Testis (tissue), 2 donors: Measurements from ENCODE around the gene ATP1B2.

Source experiments
- CTCF ChIP-seq, 3 experiments: fragments of 450-650 bp in 2 of 3; fragments of 200-600 bp in 1 of 3; sonication (generic) in 1 of 3; IDR thresholded peaks; one replicate each; pipeline ENCODE4 v1.5.1; 2016 to 2019; ENCODE audit warnings: antibody characterized with exemption in 3 of 3, mild to moderate bottlenecking in 2 of 3, moderate library complexity in 1 of 3
- POLR2A ChIP-seq: fragments of 450-650 bp; IDR thresholded peaks from one replicate; pipeline ENCODE4 v1.6.1; 2017; ENCODE audit warnings: antibody characterized with exemption, mild to moderate bottlenecking, moderate library complexity

GRCh38 chr17:7647018-7647417 lies 3.7 kb upstream of the ATP1B2 start:
- TF ChIP-seq CTCF (IDR thresholded peaks at IDR 0.05) (no peak), POLR2A (no peak)
